DOHH2 (cell line): Measurements from ENCODE around the gene ALG9.

Experiments used
- H3F3A ChIP-seq: fragments of 200-600 bp; sonication (generic), shearing (Covaris generic); 2 replicates; pipeline ENCODE4 v1.6.0; 2016; ENCODE audit warnings: antibody characterized with exemption, mild to moderate bottlenecking; ENCODE audit not compliant: control insufficient read depth, insufficient read depth
- H3K27ac ChIP-seq: fragments of 200-600 bp; sonication (generic); 2 replicates; pipeline ENCODE4 v1.5.1; 2014; ENCODE audit warnings: low read depth, mild to moderate bottlenecking, low read length, moderate library complexity
- H3K27me3 ChIP-seq: fragments of 200-600 bp; sonication (generic); 2 replicates; pipeline ENCODE4 v1.6.1; 2014; ENCODE audit warnings: mild to moderate bottlenecking, low read length, mixed read lengths; ENCODE audit not compliant: control insufficient read depth
- H3K36me3 ChIP-seq: fragments of 200-600 bp; sonication (generic); 2 replicates; pipeline ENCODE4 v1.6.1; 2014; ENCODE audit warnings: mild to moderate bottlenecking, low read length, moderate library complexity, mixed read lengths; ENCODE audit not compliant: control insufficient read depth
- H3K4me1 ChIP-seq: fragments of 200-600 bp; sonication (generic); 2 replicates; pipeline ENCODE4 v1.6.1; 2014; ENCODE audit warnings: mild to moderate bottlenecking, low read length, mixed read lengths; ENCODE audit not compliant: control insufficient read depth
- H3K4me2 ChIP-seq: fragments of 200-600 bp; sonication (generic); 2 replicates; pipeline ENCODE4 v1.6.0; 2014; ENCODE audit warnings: mild to moderate bottlenecking, low read length, moderate library complexity
- H3K4me3 ChIP-seq: fragments of 200-600 bp; sonication (generic); 2 replicates; pipeline ENCODE4 v1.5.1; 2014; ENCODE audit warnings: mild to moderate bottlenecking, low read length, mixed read lengths
- H3K79me2 ChIP-seq: fragments of 200-600 bp; sonication (generic); 2 replicates; pipeline ENCODE4 v1.6.1; 2014; ENCODE audit warnings: mild to moderate bottlenecking, low read length, mixed read lengths; ENCODE audit not compliant: control insufficient read depth
- H3K9me2 ChIP-seq: fragments of 200-600 bp; sonication (generic); replicated peaks from 2 replicates; pipeline ENCODE4 v1.6.1; 2014; ENCODE audit warnings: mild to moderate bottlenecking, low read length, mixed read lengths; ENCODE audit not compliant: control insufficient read depth
- H3K9me3 ChIP-seq: fragments of 200-600 bp; sonication (generic); 2 replicates; pipeline ENCODE4 v1.6.1; 2014; ENCODE audit warnings: antibody characterized with exemption, low read length, mixed read lengths; ENCODE audit not compliant: control insufficient read depth, insufficient read depth
- H4K20me1 ChIP-seq: fragments of 200-600 bp; sonication (generic); 2 replicates; pipeline ENCODE4 v1.6.0; 2014; ENCODE audit warnings: low read depth, mild to moderate bottlenecking, antibody characterized with exemption, low read length, moderate library complexity; ENCODE audit not compliant: control insufficient read depth, insufficient read depth
- CTCF ChIP-seq: fragments of 200-600 bp; sonication (generic); IDR thresholded peaks from one replicate; pipeline ENCODE4 v1.5.1; 2014; ENCODE audit warnings: antibody characterized with exemption, mild to moderate bottlenecking, low read depth, low read length; ENCODE audit not compliant: poor library complexity, severe bottlenecking
- EZH2phosphoT487 ChIP-seq: fragments of 200-600 bp; sonication (generic); IDR thresholded peaks from 2 replicates; pipeline ENCODE4 v1.6.1; 2017; ENCODE audit warnings: borderline replicate concordance, mild to moderate bottlenecking, antibody characterized with exemption, low read length, moderate library complexity, mixed read lengths

ALG9 gene

GRCh38 chr11:111815489-111815888, 55.9 kb downstream of the ALG9 start:
- no peaks in the 10 kb centered on the region for H3K9me2 ChIP-seq
- TF ChIP-seq EZH2phosphoT487 (no peak), CTCF (no peak)
- no peaks in the 10 kb centered on the region for H4K20me1 ChIP-seq
- peaks cover 11% of the 10 kb centered on the region for H3K36me3 ChIP-seq
- no peak overlapping the region for H3K4me3 ChIP-seq
- H3K79me2 ChIP-seq, result no peaks in the 10 kb centered on the region
- H3F3A ChIP-seq, result no peaks in the 10 kb centered on the region
- no peaks in the 10 kb centered on the region for H3K9me3 ChIP-seq
- no peak overlapping the region for H3K27ac ChIP-seq
- no peaks in the 10 kb centered on the region for H3K27me3 ChIP-seq
- peaks cover 8% of the 10 kb centered on the region for H3K4me1 ChIP-seq
- H3K4me2 ChIP-seq, result no peak overlapping the region

GRCh38 chr11:111814557-111815320, 56.6 kb downstream of the ALG9 start:
- no peaks in the 10 kb centered on the region for H4K20me1 ChIP-seq
- no peak for TF ChIP-seq CTCF
- TF ChIP-seq EZH2phosphoT487, result no peak
- H3K9me2 ChIP-seq, result no peaks in the 10 kb centered on the region
- H3K4me1 ChIP-seq, result peaks cover 8% of the 10 kb centered on the region
- H3K36me3 ChIP-seq, result peaks cover 14% of the 10 kb centered on the region
- no peak overlapping the region for H3K4me2 ChIP-seq
- no peaks in the 10 kb centered on the region for H3F3A ChIP-seq
- H3K27me3 ChIP-seq, result no peaks in the 10 kb centered on the region
- no peaks in the 10 kb centered on the region for H3K9me3 ChIP-seq
- no peak overlapping the region for H3K4me3 ChIP-seq
- H3K27ac ChIP-seq, result no peak overlapping the region
- H3K79me2 ChIP-seq, result no peaks in the 10 kb centered on the region

- H3K79me2 ChIP-seq, result no peaks in the 10 kb centered on the region
- no peak overlapping the region for H3K4me3 ChIP-seq
- TF ChIP-seq EZH2phosphoT487, result no peak
- no peak for TF ChIP-seq CTCF
These were observed 57.3 kb downstream of the ALG9 start for GRCh38 chr11:111814106-111814505.

More at GRCh38 chr11:111814106-111814505, 57.3 kb downstream of the ALG9 start:
- H3K27me3 ChIP-seq, result no peaks in the 10 kb centered on the region
- no peaks in the 10 kb centered on the region for H3K9me2 ChIP-seq
- peaks cover 8% of the 10 kb centered on the region for H3K4me1 ChIP-seq
- no peaks in the 10 kb centered on the region for H4K20me1 ChIP-seq
- H3F3A ChIP-seq, result no peaks in the 10 kb centered on the region
- no peak overlapping the region for H3K4me2 ChIP-seq
- H3K36me3 ChIP-seq, result peaks cover 20% of the 10 kb centered on the region
- H3K9me3 ChIP-seq, result no peaks in the 10 kb centered on the region
- H3K27ac ChIP-seq, result no peak overlapping the region
